Stimulated activated naive CD8-positive, alpha-beta T cell treated with anti-CD3 and anti-CD28 coated beads, Interleukin-15, Interleukin-2, amounts not matched to agents 100 ng/mL and 50 ng/mL, for 24 hours (primary cell): ENCODE results near the gene TAX1BP1.

Source experiments
- H3K27ac Mint-ChIP-seq: one replicate; pipeline ENCODE4 v1.8.0; 2021; ENCODE audit warnings: mild to moderate bottlenecking, mixed read lengths
- H3K27me3 Mint-ChIP-seq: one replicate; pipeline ENCODE4 v1.8.0; 2021; ENCODE audit warnings: mixed read lengths
- H3K36me3 Mint-ChIP-seq: one replicate; pipeline ENCODE4 v1.8.0; 2021; ENCODE audit warnings: low read depth, mixed read lengths
- H3K4me1 Mint-ChIP-seq: one replicate; pipeline ENCODE4 v1.8.0; 2021; ENCODE audit warnings: low read depth, mixed read lengths
- H3K4me3 Mint-ChIP-seq: one replicate; pipeline ENCODE4 v1.8.0; 2021; ENCODE audit warnings: mild to moderate bottlenecking, mixed read lengths
- H3K9me3 Mint-ChIP-seq: one replicate; pipeline ENCODE4 v1.8.0; 2021; ENCODE audit warnings: mixed read lengths

Gene TAX1BP1

GRCh38 chr7:27739909-27740448 is at the start of gene TAX1BP1:
Gene TAX1BP1, plus strand, starts transcription at chr7:27740162. Its CDS starts 8,363 bp downstream, at chr7:27748525.
- peaks cover 42% of the 10 kb centered on the region for H3K4me1 Mint-ChIP-seq
- peak within 1 kb of the TSS; percentile 92 for H3K4me3 Mint-ChIP-seq
- peaks cover 5% of the 10 kb centered on the region for H3K36me3 Mint-ChIP-seq
- H3K27ac Mint-ChIP-seq, result peak within 1 kb of the TSS; percentile 96
- no peaks in the 10 kb centered on the region for H3K27me3 Mint-ChIP-seq
- H3K9me3 Mint-ChIP-seq, result no peaks in the 10 kb centered on the region

GRCh38 chr7:27690649-27691048 is 49.3 kb upstream of the TAX1BP1 start:
- no peaks in the 10 kb centered on the region for H3K36me3 Mint-ChIP-seq
- H3K9me3 Mint-ChIP-seq, result peaks cover 7% of the 10 kb centered on the region
- no peak overlapping the region for H3K27ac Mint-ChIP-seq
- H3K27me3 Mint-ChIP-seq, result peaks cover 20% of the 10 kb centered on the region
- no peak overlapping the region for H3K4me3 Mint-ChIP-seq
- no peaks in the 10 kb centered on the region for H3K4me1 Mint-ChIP-seq

GRCh38 chr7:27693794-27694193 is 46.2 kb upstream of the TAX1BP1 start:
- Mint-ChIP-seq H3K36me3 (no peaks in the 10 kb centered on the region), H3K27ac (no peak overlapping the region), H3K4me3 (no peak overlapping the region), H3K4me1 (peaks cover 7% of the 10 kb centered on the region), H3K9me3 (no peaks in the 10 kb centered on the region), H3K27me3 (peaks cover 9% of the 10 kb centered on the region)

- Mint-ChIP-seq H3K27me3 (peaks cover 4% of the 10 kb centered on the region), H3K27ac (no peak overlapping the region), H3K36me3 (no peaks in the 10 kb centered on the region), H3K4me1 (peaks cover 7% of the 10 kb centered on the region), H3K9me3 (no peaks in the 10 kb centered on the region), H3K4me3 (no peak overlapping the region)
Measured at GRCh38 chr7:27695096-27695495, 44.9 kb upstream of the TAX1BP1 start.

- no peaks in the 10 kb centered on the region for H3K9me3 Mint-ChIP-seq
- H3K4me1 Mint-ChIP-seq, result peaks cover 7% of the 10 kb centered on the region
- no peak overlapping the region for H3K4me3 Mint-ChIP-seq
- no peaks in the 10 kb centered on the region for H3K36me3 Mint-ChIP-seq
- H3K27ac Mint-ChIP-seq, result no peak overlapping the region
- H3K27me3 Mint-ChIP-seq, result peaks cover 7% of the 10 kb centered on the region
Measured at GRCh38 chr7:27697861-27698430, 42.0 kb upstream of the TAX1BP1 start.

GRCh38 chr7:27699751-27700150 is 40.2 kb upstream of the TAX1BP1 start:
- H3K4me1 Mint-ChIP-seq, result peaks cover 7% of the 10 kb centered on the region
- H3K27me3 Mint-ChIP-seq, result peaks cover 11% of the 10 kb centered on the region
- H3K4me3 Mint-ChIP-seq, result no peak overlapping the region
- no peaks in the 10 kb centered on the region for H3K9me3 Mint-ChIP-seq
- no peak overlapping the region for H3K27ac Mint-ChIP-seq
- H3K36me3 Mint-ChIP-seq, result no peaks in the 10 kb centered on the region

- Mint-ChIP-seq H3K9me3 (no peaks in the 10 kb centered on the region), H3K27ac (no peak overlapping the region), H3K36me3 (no peaks in the 10 kb centered on the region), H3K27me3 (peaks cover 11% of the 10 kb centered on the region), H3K4me3 (no peak overlapping the region), H3K4me1 (peaks cover 7% of the 10 kb centered on the region)
Measured at GRCh38 chr7:27700501-27700900, 39.5 kb upstream of the TAX1BP1 start.

- no peaks in the 10 kb centered on the region for H3K9me3 Mint-ChIP-seq
- H3K27me3 Mint-ChIP-seq, result peaks cover 11% of the 10 kb centered on the region
- H3K4me3 Mint-ChIP-seq, result no peak overlapping the region
- H3K4me1 Mint-ChIP-seq, result no peaks in the 10 kb centered on the region
- no peaks in the 10 kb centered on the region for H3K36me3 Mint-ChIP-seq
- no peak overlapping the region for H3K27ac Mint-ChIP-seq
Measured at GRCh38 chr7:27703181-27703580, 36.8 kb upstream of the TAX1BP1 start.

- H3K27me3 Mint-ChIP-seq, result peaks cover 11% of the 10 kb centered on the region
- no peaks in the 10 kb centered on the region for H3K9me3 Mint-ChIP-seq
- H3K27ac Mint-ChIP-seq, result no peak overlapping the region
- no peaks in the 10 kb centered on the region for H3K36me3 Mint-ChIP-seq
- H3K4me3 Mint-ChIP-seq, result no peak overlapping the region
- no peaks in the 10 kb centered on the region for H3K4me1 Mint-ChIP-seq
Measured at GRCh38 chr7:27704422-27705199, 35.4 kb upstream of the TAX1BP1 start.

GRCh38 chr7:27705200-27705594 is 34.8 kb upstream of the TAX1BP1 start:
- peaks cover 11% of the 10 kb centered on the region for H3K27me3 Mint-ChIP-seq
- no peak overlapping the region for H3K4me3 Mint-ChIP-seq
- H3K27ac Mint-ChIP-seq, result no peak overlapping the region
- H3K36me3 Mint-ChIP-seq, result no peaks in the 10 kb centered on the region
- H3K9me3 Mint-ChIP-seq, result no peaks in the 10 kb centered on the region
- H3K4me1 Mint-ChIP-seq, result no peaks in the 10 kb centered on the region

- Mint-ChIP-seq H3K4me1 (no peaks in the 10 kb centered on the region), H3K9me3 (no peaks in the 10 kb centered on the region), H3K36me3 (no peaks in the 10 kb centered on the region), H3K4me3 (no peak overlapping the region), H3K27ac (no peak overlapping the region), H3K27me3 (peaks cover 5% of the 10 kb centered on the region)
Measured at GRCh38 chr7:27708485-27708884, 31.5 kb upstream of the TAX1BP1 start.

GRCh38 chr7:27709137-27710075 is 30.6 kb upstream of the TAX1BP1 start:
- H3K4me1 Mint-ChIP-seq, result no peaks in the 10 kb centered on the region
- no peaks in the 10 kb centered on the region for H3K9me3 Mint-ChIP-seq
- H3K27ac Mint-ChIP-seq, result no peak overlapping the region
- H3K4me3 Mint-ChIP-seq, result no peak overlapping the region
- H3K36me3 Mint-ChIP-seq, result no peaks in the 10 kb centered on the region
- peaks cover 6% of the 10 kb centered on the region for H3K27me3 Mint-ChIP-seq

GRCh38 chr7:27712217-27712616 is 27.7 kb upstream of the TAX1BP1 start:
- H3K9me3 Mint-ChIP-seq, result no peaks in the 10 kb centered on the region
- H3K27me3 Mint-ChIP-seq, result peaks cover 14% of the 10 kb centered on the region
- no peak overlapping the region for H3K27ac Mint-ChIP-seq
- no peaks in the 10 kb centered on the region for H3K36me3 Mint-ChIP-seq
- no peak overlapping the region for H3K4me3 Mint-ChIP-seq
- H3K4me1 Mint-ChIP-seq, result no peaks in the 10 kb centered on the region

- Mint-ChIP-seq H3K9me3 (no peaks in the 10 kb centered on the region), H3K4me1 (no peaks in the 10 kb centered on the region)
Measured at GRCh38 chr7:27714831-27715444, 25.0 kb upstream of the TAX1BP1 start.

More at GRCh38 chr7:27714831-27715444, 25.0 kb upstream of the TAX1BP1 start:
- no peak overlapping the region for H3K4me3 Mint-ChIP-seq
- no peak overlapping the region for H3K27ac Mint-ChIP-seq
- no peaks in the 10 kb centered on the region for H3K36me3 Mint-ChIP-seq
- H3K27me3 Mint-ChIP-seq, result peaks cover 17% of the 10 kb centered on the region
